ENCODE data around the gene TMEM208.

Gene TMEM208

DNA sequence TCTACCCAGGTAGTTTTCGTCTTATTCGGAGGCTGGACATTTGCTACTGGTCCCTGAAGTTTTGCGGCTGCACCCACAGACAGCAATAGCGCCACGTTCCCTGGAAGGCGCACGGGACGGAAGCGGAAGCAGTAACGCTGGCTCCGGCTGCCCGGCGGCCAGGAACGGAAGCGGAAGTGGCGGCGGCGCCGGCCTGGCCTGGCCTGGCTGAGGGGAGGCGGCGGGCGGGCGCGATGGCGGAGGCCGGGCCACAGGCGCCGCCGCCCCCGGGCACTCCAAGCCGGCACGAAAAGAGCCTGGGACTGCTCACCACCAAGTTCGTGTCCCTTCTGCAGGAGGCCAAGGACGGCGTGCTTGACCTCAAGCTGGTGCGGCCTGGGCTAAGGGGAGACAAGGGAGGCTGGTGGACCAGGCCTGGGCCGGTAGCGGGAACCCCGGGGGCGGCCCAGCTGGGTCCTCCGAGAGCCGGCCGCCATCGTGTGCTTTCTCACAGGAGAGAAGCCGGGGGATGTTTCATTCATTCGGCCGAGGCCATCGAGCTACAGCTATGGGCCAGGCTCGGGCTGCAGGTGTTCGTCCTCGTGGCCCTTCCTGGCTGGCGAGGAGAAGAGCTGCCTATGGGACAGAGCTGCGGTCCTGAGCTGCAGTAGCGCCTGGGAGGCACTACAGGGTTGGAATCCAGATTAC is 34.8 kb upstream of the TMEM208 start, which contains the start of gene E2F4:
Gene E2F4 (plus strand): TSS at position 161 of the 687 bp plus-strand sequence. CDS start 73 bp downstream, at position 234.
- peak; percentile 95 for DNase-seq

GRCh38 chr16:67192781-67193361 is 34.1 kb upstream of the TMEM208 start:
- DNase-seq = no peak

GRCh38 chr16:67193536-67193935 is 33.4 kb upstream of the TMEM208 start:
- DNase-seq = no peak

- DNase-seq = no peak
Measured at GRCh38 chr16:67194260-67194659, 32.7 kb upstream of the TMEM208 start.

DNA sequence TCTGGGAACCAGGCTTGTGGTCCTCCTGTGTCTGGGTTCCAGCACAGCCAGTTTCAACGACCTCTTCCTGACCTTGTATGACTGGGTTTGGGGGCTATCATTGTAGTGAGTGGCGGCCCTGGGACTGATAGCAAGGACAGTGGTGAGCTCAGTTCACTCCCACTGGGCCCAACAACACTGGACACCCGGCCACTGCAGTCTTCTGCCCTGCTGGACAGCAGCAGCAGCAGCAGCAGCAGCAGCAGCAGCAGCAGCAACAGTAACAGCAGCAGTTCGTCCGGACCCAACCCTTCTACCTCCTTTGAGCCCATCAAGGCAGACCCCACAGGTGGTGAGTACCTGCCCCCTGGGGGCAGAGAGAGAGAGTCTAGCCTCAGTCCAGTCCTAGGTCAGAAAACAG is 31.3 kb upstream of the TMEM208 start:
- DNase-seq = no peak

- no peak for DNase-seq
Measured at GRCh38 chr16:67196881-67197280, 30.0 kb upstream of the TMEM208 start.

- no peak for DNase-seq
Measured at GRCh38 chr16:67197704-67198103, 29.2 kb upstream of the TMEM208 start.

GRCh38 chr16:67198238-67198734 is 28.6 kb upstream of the TMEM208 start:
- DNase-seq = peak; percentile 40

GRCh38 chr16:67199011-67199807 is 27.7 kb upstream of the TMEM208 start, which contains the start of gene ELMO3:
TSS of gene ELMO3 (plus strand) at chr16:67199131. CDS start at chr16:67199327, 196 bp downstream.
- DNase-seq = no peak

DNA sequence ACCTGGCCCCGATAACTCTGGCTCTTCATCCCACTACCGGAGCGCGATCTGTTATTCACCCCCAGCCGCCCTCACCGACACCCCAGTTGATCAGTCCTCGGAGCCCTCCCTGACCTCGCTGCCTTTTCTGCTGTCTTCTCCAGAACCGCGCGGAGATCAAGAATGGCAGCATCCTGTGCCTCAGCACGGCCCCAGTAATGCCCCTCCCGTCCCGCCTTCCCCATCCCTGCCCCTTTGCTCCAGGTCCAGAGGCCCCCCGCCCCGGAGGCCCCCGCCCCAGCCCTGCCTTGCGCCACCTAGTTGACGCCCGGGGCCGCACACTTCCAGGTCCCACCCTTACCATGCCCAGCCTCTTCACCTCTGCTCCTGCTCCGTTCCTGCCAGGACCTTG is 27.1 kb upstream of the TMEM208 start:
- DNase-seq = no peak

DNA sequence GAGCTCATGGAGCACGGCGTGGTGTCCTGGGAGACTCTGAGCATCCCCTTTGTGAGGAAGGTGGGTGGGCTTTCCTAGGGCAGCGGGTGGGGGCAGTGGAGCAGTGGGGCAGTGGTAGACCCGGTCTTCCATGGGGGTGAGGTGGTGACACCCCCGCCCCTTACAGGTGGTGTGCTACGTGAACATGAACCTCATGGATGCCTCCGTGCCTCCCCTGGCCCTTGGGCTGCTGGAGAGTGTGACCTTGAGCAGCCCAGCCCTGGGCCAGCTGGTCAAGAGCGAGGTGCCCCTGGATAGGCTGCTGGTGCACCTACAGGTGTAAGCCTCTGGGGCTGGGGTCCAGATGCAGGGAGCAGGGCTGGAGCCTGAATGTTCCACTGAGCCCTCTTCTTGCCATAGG is 26.4 kb upstream of the TMEM208 start:
- no peak for DNase-seq

DNA sequence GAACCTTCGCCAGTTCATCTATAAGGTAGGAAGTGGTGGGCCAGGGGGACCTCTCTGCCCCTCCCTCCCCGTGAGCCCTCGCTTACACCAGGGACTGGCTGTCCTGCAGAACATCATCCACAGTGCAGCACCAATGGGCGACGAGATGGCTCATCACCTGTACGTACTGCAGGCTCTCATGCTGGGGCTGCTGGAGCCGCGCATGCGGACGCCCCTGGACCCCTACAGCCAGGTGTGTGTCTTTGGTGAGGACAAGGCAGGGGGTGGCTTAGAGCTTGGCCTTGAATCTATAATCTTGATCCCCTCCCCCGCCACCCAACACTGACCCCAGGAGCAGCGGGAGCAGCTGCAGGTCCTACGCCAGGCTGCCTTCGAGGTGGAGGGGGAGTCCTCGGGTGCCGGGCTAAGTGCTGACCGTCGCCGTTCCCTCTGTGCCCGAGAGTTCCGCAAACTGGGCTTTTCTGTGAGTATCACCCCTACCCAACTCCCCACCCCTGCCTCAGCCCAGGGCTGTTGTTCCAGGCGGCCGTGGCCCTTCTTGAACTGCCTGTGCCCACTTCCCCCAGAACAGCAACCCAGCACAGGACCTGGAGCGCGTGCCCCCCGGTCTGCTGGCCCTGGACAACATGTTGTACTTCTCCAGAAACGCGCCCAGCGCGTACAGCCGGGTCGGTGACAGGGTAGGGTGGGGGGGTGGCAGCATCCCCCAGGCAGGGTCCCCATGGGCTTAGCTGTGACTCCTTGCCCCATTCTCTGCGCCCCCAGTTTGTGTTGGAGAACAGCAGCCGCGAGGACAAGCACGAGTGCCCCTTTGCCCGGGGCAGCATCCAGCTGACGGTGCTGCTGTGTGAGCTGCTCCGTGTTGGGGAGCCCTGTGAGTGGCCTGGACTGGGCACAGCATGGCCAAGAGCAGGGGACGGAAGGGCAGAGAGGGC is 25.3 kb upstream of the TMEM208 start:
- DNase-seq = no peak

DNA sequence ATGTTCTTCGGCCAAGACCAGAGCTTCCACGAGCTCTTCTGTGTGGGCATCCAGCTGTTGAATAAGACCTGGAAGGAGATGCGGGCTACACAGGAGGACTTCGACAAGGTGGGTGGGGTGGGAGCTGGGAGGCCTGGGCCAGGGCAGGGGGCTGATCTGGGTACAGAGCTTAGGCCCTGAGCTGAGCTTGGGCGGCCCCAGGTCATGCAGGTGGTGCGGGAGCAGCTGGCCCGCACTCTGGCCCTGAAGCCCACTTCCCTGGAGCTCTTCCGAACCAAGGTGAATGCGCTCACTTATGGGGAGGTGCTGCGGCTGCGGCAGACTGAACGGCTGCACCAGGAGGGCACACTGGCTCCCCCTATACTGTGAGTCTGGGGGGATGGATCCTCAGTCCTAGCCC is 24.5 kb upstream of the TMEM208 start:
- no peak for DNase-seq

DNA sequence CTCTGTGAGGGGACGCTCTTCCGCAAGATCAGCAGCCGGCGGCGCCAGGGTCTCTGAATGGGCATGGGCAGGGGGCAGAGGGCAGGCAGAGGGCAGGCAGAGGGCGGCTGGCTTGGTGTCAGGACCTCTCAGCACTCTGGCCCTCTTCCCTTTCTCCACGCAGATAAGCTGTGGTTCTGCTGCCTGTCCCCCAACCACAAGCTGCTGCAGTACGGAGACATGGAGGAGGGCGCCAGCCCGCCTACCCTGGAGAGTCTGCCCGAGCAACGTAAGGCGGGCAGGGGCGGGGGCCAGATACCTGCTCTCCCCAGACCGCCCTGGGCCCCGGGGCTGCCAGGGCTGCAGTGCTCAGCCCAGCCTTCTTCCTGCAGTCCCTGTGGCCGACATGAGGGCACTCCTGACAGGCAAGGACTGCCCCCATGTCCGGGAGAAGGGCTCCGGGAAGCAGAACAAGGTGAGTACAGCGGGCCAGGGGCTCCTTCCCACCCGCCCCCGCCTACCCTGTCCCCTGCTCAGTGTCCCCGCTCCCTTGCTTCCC is 23.9 kb upstream of the TMEM208 start:
- DNase-seq = no peak

GRCh38 chr16:67204076-67204475 is 22.9 kb upstream of the TMEM208 start:
- no peak for DNase-seq

GRCh38 chr16:67206129-67206837 is 20.6 kb upstream of the TMEM208 start:
- no peak for DNase-seq

DNA sequence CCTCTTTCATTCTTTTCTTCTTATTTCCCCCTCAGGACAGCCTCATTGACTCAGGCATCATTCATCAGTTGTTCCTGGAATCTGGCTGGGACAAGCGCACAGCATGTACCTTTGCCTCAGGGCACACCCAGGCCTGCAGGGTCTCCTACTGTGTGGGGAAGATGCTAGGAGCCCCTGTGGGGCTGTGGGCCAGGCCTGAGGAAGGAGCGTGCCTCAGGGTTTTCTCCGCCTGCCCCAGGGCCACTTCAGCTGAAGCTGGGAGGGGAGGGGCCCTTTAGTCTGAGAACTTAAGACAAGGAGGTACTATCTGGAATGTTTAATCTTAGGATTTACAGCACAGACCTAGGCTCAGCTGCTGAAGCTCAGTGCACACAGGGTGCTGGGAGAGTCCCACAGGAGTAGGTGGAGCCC is 20.1 kb upstream of the TMEM208 start:
- no peak for DNase-seq

DNA sequence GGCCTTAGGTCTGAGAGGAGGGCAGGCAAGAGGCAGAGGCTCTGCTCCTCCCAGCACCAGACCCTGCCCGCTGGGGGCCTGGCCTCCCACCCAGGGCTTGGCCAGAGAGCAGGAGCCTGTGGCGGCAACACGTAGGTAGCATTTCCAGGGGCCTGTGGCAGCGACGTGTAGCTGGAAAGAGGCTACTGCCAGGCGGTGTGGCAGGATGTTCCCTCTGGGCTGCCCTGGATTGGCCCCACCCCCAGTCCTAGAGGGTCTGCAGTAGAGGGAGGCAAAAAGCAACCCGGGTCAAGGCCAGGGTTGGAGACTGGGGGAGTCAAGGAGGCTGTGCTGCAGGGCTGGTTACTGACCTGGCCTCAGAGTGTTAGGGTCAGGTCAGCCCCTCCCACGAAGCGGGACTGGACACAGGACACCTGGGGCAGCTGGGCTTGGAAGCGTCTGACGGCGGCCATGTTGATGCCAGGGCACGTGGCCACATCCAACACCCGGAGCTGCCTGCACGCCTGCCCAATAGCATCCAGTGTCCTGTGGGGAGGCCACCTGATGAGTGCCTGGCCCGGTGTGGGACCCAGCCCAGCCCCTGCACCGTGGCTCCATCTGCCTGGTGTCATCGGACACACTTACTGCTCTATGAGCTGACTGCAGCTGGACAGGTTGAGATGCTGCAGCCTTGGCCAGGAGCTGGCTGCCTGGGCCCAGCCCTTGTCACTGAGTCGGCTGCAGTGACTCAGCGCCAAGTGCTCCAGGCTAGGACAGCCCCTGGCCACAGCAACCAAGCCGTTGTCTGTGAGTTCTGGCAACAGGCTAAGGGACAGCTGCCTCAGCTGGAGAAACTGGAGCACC is 19.5 kb upstream of the TMEM208 start:
- DNase-seq = no peak

DNA sequence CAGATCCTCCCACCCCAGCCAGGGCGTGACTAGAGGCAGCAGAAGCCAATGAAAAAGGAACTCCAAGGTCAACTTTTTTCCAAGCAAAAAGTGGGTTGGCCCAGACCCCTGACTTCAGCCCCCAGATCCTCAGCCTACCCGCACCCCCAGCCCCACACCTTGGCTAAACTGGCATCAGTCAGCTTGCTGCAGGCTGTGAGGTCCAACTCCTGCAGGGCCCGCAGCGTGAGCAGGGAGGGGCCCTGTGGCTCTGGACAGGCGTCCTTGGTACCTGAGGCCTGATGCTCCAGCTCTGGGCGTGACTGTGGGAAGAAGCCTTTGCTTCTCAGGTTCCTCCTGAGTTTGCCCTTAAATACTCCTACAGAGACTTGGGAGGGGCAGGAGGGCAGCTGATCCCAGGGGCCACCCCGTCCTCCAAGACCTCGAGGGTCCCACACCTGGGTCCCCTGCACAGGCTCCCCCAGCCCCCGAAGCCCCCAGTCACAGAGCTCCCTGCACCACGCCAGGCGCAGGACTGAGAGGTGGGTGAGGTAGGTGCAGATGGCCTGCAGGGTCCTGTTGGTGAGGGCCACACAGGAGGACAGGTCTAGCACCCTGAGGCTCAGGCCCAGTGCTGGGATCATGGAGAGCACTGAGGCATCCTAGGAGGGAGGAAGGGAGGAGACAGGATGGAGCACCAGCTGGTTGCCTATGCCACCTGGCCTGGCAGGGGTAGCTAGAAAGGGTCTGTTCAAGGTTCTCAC is 18.6 kb upstream of the TMEM208 start:
- no peak for DNase-seq

DNA sequence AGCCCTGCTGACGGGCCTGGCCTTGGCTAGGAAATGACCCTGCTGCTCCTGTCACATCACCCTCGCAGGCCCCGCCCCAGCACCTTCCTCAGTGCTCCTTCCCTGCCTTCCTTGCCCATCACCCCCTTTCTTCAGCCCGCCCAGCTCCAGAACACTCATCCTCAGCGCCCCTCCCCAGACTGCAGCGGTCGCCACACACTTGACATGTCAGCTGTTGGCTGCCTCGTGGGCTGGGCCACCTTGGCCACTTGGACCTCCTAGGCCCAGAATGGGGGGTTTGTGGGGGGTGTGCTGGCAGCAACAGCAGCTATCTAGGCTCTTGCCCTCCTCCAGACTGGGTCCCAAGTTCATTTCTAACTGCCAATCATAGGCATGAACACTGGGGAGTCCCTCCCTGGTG is 17.4 kb upstream of the TMEM208 start:
- DNase-seq = no peak
